K562 (cell line): ENCODE data around the gene ATOH1. TPM values are rescaled to one million over a fixed set of nuclear protein-coding genes. Genes with fewer than 3 reads are reported as not detected.

ENCODE experiments used
- ATAC-seq: fragments of 200-7000 bp; cut with Tn5 transposase; 3 replicates; pipeline ENCODE4 v1.9.1; 2020; ENCODE audit warnings: moderate library complexity
- BruUV-seq: library from RNA; stranded (reverse); fragments of 400-500 nt; replicated peaks from 2 replicates; lab custom pipeline; 2021; lab: Mats Ljungman, UMichigan
- CTCF ChIA-PET: fragments of 300-600 bp; formaldehyde crosslinking; extraction: SDS; loops from one replicate; lab custom pipeline; 2021; ENCODE audit warnings: low intra/inter-chr PET ratio; lab: Yijun Ruan, JAX
- POLR2A ChIA-PET: fragments of 300-600, 350-650 bp; sonication (Branson Sonifier 250); formaldehyde crosslinking; extraction: SDS; loops from one replicate; lab custom pipeline; 2021; ENCODE audit warnings: antibody characterized with exemption, inconsistent platforms; lab: Yijun Ruan, JAX
- DNase-seq, 4 experiments: peaks; one replicate each; pipeline versions ENCODE4 v3.0.0 to v3.0.0-alpha.2; 2011 to 2018; ENCODE audit warnings: low spot score in 3 of 4, mixed read lengths in 3 of 4; ENCODE audit errors: extremely low read depth in 1 of 4
- FAIRE-seq: peaks from 2 replicates; lab custom pipeline; 2011; peaks lifted over from hg19 to GRCh38; lab: Jason Lieb, UNC
- H2AFZ ChIP-seq: 2 replicates; pipeline ENCODE4 v1.6.0; 2011; ENCODE audit warnings: low read depth, low read length, control low read depth, inconsistent platforms
- H3K27ac ChIP-seq: fragments of 200-600 bp; 3 replicates; pipeline ENCODE4 v1.8.0; 2011; ENCODE audit warnings: low read depth, mild to moderate bottlenecking, control low read depth, inconsistent platforms, low read length, moderate library complexity, mixed read lengths; ENCODE audit errors: extremely low read depth
- H3K27me3 ChIP-seq, 2 experiments: fragments of 300-600 bp in 1 of 2; 2 replicates in 1 of 2; 3 replicates in 1 of 2; pipeline versions ENCODE4 v1.6.0 to v1.8.0; 2011; ENCODE audit warnings: inconsistent platforms in 2 of 2, low read length in 2 of 2, mild to moderate bottlenecking in 1 of 2, mixed read lengths in 1 of 2, moderate library complexity in 1 of 2; ENCODE audit not compliant: control insufficient read depth in 2 of 2, insufficient read depth in 2 of 2
- H3K36me3 ChIP-seq: fragments of 300-600 bp; 3 replicates; pipeline ENCODE4 v1.8.0; 2011; ENCODE audit warnings: mild to moderate bottlenecking, low read length, inconsistent platforms; ENCODE audit not compliant: control insufficient read depth, insufficient read depth
- H3K4me1 ChIP-seq, 2 experiments: fragments of 200-600 bp in 1 of 2; replicated peaks in 1 of 2; 2 replicates in 1 of 2; 3 replicates in 1 of 2; pipeline versions ENCODE4 v1.5.1 to v1.8.0; 2011; ENCODE audit warnings: inconsistent platforms in 2 of 2, low read length in 2 of 2, mild to moderate bottlenecking in 1 of 2, mixed read lengths in 1 of 2, moderate library complexity in 1 of 2; ENCODE audit not compliant: control insufficient read depth in 2 of 2, insufficient read depth in 2 of 2
- H3K4me2 ChIP-seq: 2 replicates; pipeline ENCODE4 v1.6.1; 2011; ENCODE audit warnings: low read length, control low read depth, inconsistent platforms, mixed read lengths; ENCODE audit not compliant: insufficient read depth
- H3K4me3 ChIP-seq: fragments of 200-600 bp; sonication (generic), shearing (Covaris generic); 2 replicates; pipeline ENCODE4 v1.5.1; 2016; ENCODE audit warnings: control low read depth, inconsistent platforms
- H3K79me2 ChIP-seq: fragments of 200-600 bp; 3 replicates; pipeline ENCODE4 v1.8.0; 2011; ENCODE audit warnings: low read length, inconsistent platforms; ENCODE audit not compliant: control insufficient read depth, insufficient read depth
- H3K9ac ChIP-seq, 2 experiments: 2 replicates each; pipeline versions ENCODE4 v1.6.0 to v1.6.1; 2011; ENCODE audit warnings: low read depth in 2 of 2, low read length in 2 of 2, control low read depth in 1 of 2, inconsistent platforms in 1 of 2, mild to moderate bottlenecking in 1 of 2, mixed read lengths in 1 of 2; ENCODE audit not compliant: insufficient read depth in 1 of 2
- H3K9me1 ChIP-seq: one replicate; pipeline ENCODE4 v1.6.0; 2011; ENCODE audit warnings: inconsistent platforms, mild to moderate bottlenecking, low read length, moderate library complexity; ENCODE audit not compliant: control insufficient read depth, insufficient read depth
- H3K9me3 ChIP-seq: replicated peaks from 2 replicates; pipeline ENCODE4 v1.5.1; 2011; ENCODE audit warnings: low read depth, low read length, inconsistent platforms; ENCODE audit not compliant: control insufficient read depth, insufficient read depth
- H4K20me1 ChIP-seq: replicated peaks from 2 replicates; pipeline ENCODE4 v1.6.1; 2011; ENCODE audit warnings: low read length, inconsistent platforms, mixed read lengths; ENCODE audit not compliant: control insufficient read depth, insufficient read depth
- ATF3 ChIP-seq, 2 experiments: fragments of 450-650 bp in 1 of 2; sonication (generic) in 1 of 2; formaldehyde crosslinking in 1 of 2; IDR thresholded peaks in 1 of 2; conservative IDR thresholded peaks in 1 of 2; 2 replicates each; pipeline versions ENCODE4 v1.6.1 to v1.8.1; 2016 to 2023; ENCODE audit warnings: mild to moderate bottlenecking in 2 of 2, moderate library complexity in 2 of 2, inconsistent platforms in 1 of 2, missing genetic modification reagents in 1 of 2
- BDP1 ChIP-seq: IDR thresholded peaks from 3 replicates; pipeline ENCODE4 v1.6.1; 2011; ENCODE audit not compliant: insufficient read length, insufficient read depth
- CEBPZ ChIP-seq: fragments of 150-350 bp; IDR thresholded peaks from 2 replicates; pipeline ENCODE4 v1.6.1; 2014; ENCODE audit warnings: low read depth, mild to moderate bottlenecking, low read length, borderline replicate concordance
- GMEB1 ChIP-seq: fragments of 250-450 bp; sonication (Bioruptor Pico); IDR thresholded peaks from 2 replicates; pipeline ENCODE4 v1.4.0; 2020; ENCODE audit warnings: mild to moderate bottlenecking
- NR2F6 ChIP-seq: fragments of 450-650 bp; formaldehyde crosslinking; IDR thresholded peaks from 2 replicates; pipeline ENCODE4 v1.4.0; 2020; ENCODE audit warnings: mild to moderate bottlenecking
- WGBS: fragments of 100-300 bp; shearing (Covaris generic); methylation state at CpG from one replicate; pipeline ENCODE4 v1.1.6; 2016; ENCODE audit warnings: low coverage, mixed read lengths; ENCODE audit not compliant: insufficient coverage; ENCODE audit errors: missing lambda C conversion rate; 5-methylcytosine and 5-hydroxymethylcytosine counted together
- in situ Hi-C: fragments of 300-500 bp; cut with MboI; formaldehyde crosslinking; loops from 4 replicates; pipeline ENCODE4 v1.15.0; 2018; ENCODE audit warnings: inconsistent platforms, mixed read lengths
- intact Hi-C: fragments of 100-400 bp; cut with micrococcal nuclease; formaldehyde crosslinking; loops from 2 replicates; pipeline ENCODE4 v1.14.2; 2022
- polyA plus RNA-seq, 8 experiments: library from polyadenylated mRNA; depleted of rRNA in 4 of 8; stranded (reverse) in 5 of 8; unstranded in 3 of 8; fragments of >200 nt; fragmentation: Nextera tagmentation in 2 of 8; fragmentation: Illumina TruSeq in 1 of 8; extraction: Ambion mirVana in 2 of 8; extraction: Trizol in 1 of 8; gene quantifications; 2 replicates each; pipeline versions ENCODE4 v1.2.1 to v1.2.3, GENCODE V29; 2011 to 2014; ENCODE audit warnings: inconsistent platforms in 1 of 8, missing spikeins in 1 of 8
- total RNA-seq, 7 experiments: library from RNA; depleted of rRNA in 6 of 7; stranded (reverse); fragments of >200 nt in 6 of 7; fragmentation: Illumina TruSeq in 2 of 7; extraction: Trizol in 2 of 7; gene quantifications; 2 replicates each; pipeline versions ENCODE4 v1.2.1 to v1.2.3, GENCODE V29; 2011 to 2021; ENCODE audit warnings: low replicate concordance in 1 of 7

Gene ATOH1
- total and polyA plus RNA-seq, 9 of the 15 experiments (the other 6 are each of a cell fraction or from before 2014, with no cell fraction given), result not detected

- POLR2A ChIA-PET, result no interaction called here
- in situ Hi-C loops, result no loop called here
- Histone ChIP-seq H3K79me2 (no peaks in the 10 kb centered on the region), H2AFZ (no peak overlapping the region), H3K4me1 (no peaks in the 10 kb centered on the region), H3K27me3 (no peaks in the 10 kb centered on the region), H4K20me1 (no peaks in the 10 kb centered on the region), H3K9me3 (no peaks in the 10 kb centered on the region)
- no peak for DNase-seq
- FAIRE-seq, result no peak
- TF ChIP-seq ATF3 (IDR thresholded peaks at IDR 0.05) (no peak), ATF3 (CRISPR knock-in tag; conservative IDR thresholded peaks at IDR 0.05) (no peak), NR2F6 (CRISPR knock-in tag) (no peak), BDP1 (no peak)
- TF ChIP-seq, all 486 proteins: peak for 0
- H3K9ac ChIP-seq, result no peak overlapping the region
- no peak for ATAC-seq
- intact Hi-C loops, result no loop called here
- no peaks in the 10 kb centered on the region for H3K36me3 ChIP-seq
- whole genome bisulfite sequencing, result 0% methylated on average over 5 of the region's 5 CpGs
- no peak overlapping the region for H3K27ac ChIP-seq
- no peaks in the 10 kb centered on the region for H3K9me1 ChIP-seq
- no peak overlapping the region for H3K4me3 ChIP-seq
- H3K4me2 ChIP-seq, result no peak overlapping the region
- BruUV-seq, result no TSS peak
- CTCF ChIA-PET, result no interaction called here
These were observed 18.1 kb upstream of the ATOH1 start for GRCh38 chr4:93810340-93810992.

GRCh38 chr4:93813092-93813491 lies 15.5 kb upstream of the ATOH1 start:
- Histone ChIP-seq H3K27ac (no peak overlapping the region), H3K27me3 (no peaks in the 10 kb centered on the region), H3K36me3 (no peaks in the 10 kb centered on the region), H4K20me1 (no peaks in the 10 kb centered on the region), H3K4me1 (no peaks in the 10 kb centered on the region), H3K9me1 (no peaks in the 10 kb centered on the region), H3K4me2 (no peak overlapping the region), H3K9ac (no peak overlapping the region), H2AFZ (no peak overlapping the region), H3K79me2 (no peaks in the 10 kb centered on the region), H3K9me3 (no peaks in the 10 kb centered on the region), H3K4me3 (no peak overlapping the region)
- in situ Hi-C loops, result no loop called here
- FAIRE-seq, result no peak
- ChIA-PET POLR2A (no interaction called here), CTCF (no interaction called here)
- 3% methylated on average over 2 of the region's 2 CpGs for WGBS
- intact Hi-C loops, result no loop called here
- DNase-seq, result no peak
- no TSS peak for BruUV-seq
- no peak for ATAC-seq
- TF ChIP-seq CEBPZ (no peak), GMEB1 (CRISPR knock-in tag) (no peak)
